Measurements from ENCODE around the gene NAMPT. TPM values are rescaled to one million over a fixed set of nuclear protein-coding genes. Genes with fewer than 3 reads are reported as not detected.
A peak's percentile ranks its signal among the peaks of the same experiment; 100 is the strongest.

The NAMPT gene
- total and polyA plus RNA-seq, 9 of the 15 experiments (the other 6 are each of a cell fraction or from before 2014, with no cell fraction given): 41.1 to 160 (median 106) TPM

DNA sequence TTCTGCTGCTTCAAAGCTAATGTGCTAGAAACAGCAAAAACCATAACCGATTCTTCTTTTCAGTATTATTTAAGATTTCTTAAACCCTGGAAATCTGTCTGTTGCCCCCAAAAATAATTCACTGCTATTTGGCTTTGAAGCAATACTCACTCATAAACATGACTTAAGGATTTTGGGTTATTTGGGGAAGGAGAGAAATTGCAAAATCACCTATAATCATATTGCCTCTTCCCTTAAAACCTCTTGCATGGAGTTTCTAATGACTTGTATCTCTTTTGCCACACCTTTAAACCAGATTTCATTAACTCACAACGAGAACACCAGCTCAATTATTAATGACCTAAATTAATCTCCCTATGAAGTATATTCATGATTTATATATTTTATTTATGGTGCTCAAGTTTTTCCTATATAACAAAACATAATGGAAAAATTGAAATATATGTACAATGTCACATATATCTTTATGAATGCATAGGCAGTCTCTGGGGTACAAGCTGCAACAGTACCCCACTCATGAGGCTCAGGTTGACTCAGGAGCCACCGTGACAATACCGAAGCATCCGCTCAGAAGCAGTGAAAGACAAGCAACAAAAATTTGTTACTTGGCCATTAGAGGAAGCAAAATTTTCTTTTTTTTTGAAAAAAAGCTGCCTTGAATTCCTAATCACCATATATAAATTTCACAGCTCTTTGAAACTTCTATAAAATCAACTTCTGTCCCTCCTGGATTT is 3.0 kb downstream of the NAMPT start (continued):
- TF ChIP-seq ELF1 (tag; IDR thresholded peaks at IDR 0.05) (no peak), THRB (CRISPR knock-in tag; conservative IDR thresholded peaks at IDR 0.05) (no peak), ESRRA (IDR thresholded peaks at IDR 0.05; ENCODE audit: borderline replicate concordance, low read depth) (no peak), ZNF561 (CRISPR knock-in tag; conservative IDR thresholded peaks at IDR 0.05) (no peak), STAT5B (CRISPR knock-in tag; IDR thresholded peaks at IDR 0.05) (no peak), NFXL1 (CRISPR knock-in tag; IDR thresholded peaks at IDR 0.05) (no peak), CHAMP1 (IDR thresholded peaks at IDR 0.05) (no peak), SREBF2 (CRISPR knock-in tag; IDR thresholded peaks at IDR 0.05) (no peak), ZNF253 (CRISPR knock-in tag; conservative IDR thresholded peaks at IDR 0.05) (no peak), NEUROD1 (IDR thresholded peaks at IDR 0.05; ENCODE audit: borderline replicate concordance, low read depth, low read length, partially characterized antibody) (no peak), CEBPB (tag; IDR thresholded peaks at IDR 0.05) (peak; percentile 64), KDM4B (IDR thresholded peaks at IDR 0.05; ENCODE audit: borderline replicate concordance in 2 of 2, low read depth in 1 of 2) (no peak), HEY1 (CRISPR knock-in tag; IDR thresholded peaks at IDR 0.05; ENCODE audit: borderline replicate concordance) (no peak), TCF7 (IDR thresholded peaks at IDR 0.05; ENCODE audit: borderline replicate concordance) (no peak), CHCHD3 (CRISPR knock-in tag; IDR thresholded peaks at IDR 0.05) (no peak), PKNOX1 (IDR thresholded peaks at IDR 0.05) (no peak), ZBTB8A (IDR thresholded peaks at IDR 0.05; ENCODE audit: partially characterized antibody) (no peak), CGGBP1 (CRISPR knock-in tag; IDR thresholded peaks at IDR 0.05) (0 out of 2 replicates have a peak, but pooled peaks have one; percentile 17), NCOA6 (IDR thresholded peaks at IDR 0.05) (no peak)
- TF ChIP-seq, protein P1, sequence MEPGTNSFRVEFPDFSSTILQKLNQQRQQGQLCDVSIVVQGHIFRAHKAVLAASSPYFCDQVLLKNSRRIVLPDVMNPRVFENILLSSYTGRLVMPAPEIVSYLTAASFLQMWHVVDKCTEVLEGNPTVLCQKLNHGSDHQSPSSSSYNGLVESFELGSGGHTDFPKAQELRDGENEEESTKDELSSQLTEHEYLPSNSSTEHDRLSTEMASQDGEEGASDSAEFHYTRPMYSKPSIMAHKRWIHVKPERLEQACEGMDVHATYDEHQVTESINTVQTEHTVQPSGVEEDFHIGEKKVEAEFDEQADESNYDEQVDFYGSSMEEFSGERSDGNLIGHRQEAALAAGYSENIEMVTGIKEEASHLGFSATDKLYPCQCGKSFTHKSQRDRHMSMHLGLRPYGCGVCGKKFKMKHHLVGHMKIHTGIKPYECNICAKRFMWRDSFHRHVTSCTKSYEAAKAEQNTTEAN (CRISPR knock-in tag; IDR thresholded peaks at IDR 0.05): no peak

All from K562 (cell line).